Upper lobe of left lung (tissue), 6 donors: ENCODE data around the gene GCHFR. TPM values are rescaled to one million over a fixed set of nuclear protein-coding genes. Genes with fewer than 3 reads are reported as not detected.

Experiments
- ATAC-seq, 2 donors: fragments of 200-7000 bp; cut with Tn5 transposase; one replicate each; pipeline ENCODE4 v1.9.1; 2022; ENCODE audit warnings: mild to moderate bottlenecking in 2 of 2, moderate library complexity in 2 of 2; ENCODE audit not compliant: low FRiP score in 2 of 2
- DNase-seq, 2 donors: peaks; one replicate each; pipeline ENCODE4 v3.0.0-alpha.2; 2019 to 2020
- H3K27ac ChIP-seq, 4 donors: fragments of 200-600 bp; sonication (generic); one replicate each; pipeline ENCODE4 v1.5.1; 2016 to 2019
- H3K27me3 ChIP-seq, 4 donors: fragments of 200-600 bp; sonication (generic); one replicate each; pipeline ENCODE4 v1.5.1; 2017 to 2019
- H3K36me3 ChIP-seq, 4 donors: fragments of 200-600 bp; sonication (generic); one replicate each; pipeline ENCODE4 v1.5.1; 2016 to 2019
- H3K4me1 ChIP-seq, 4 donors: fragments of 200-600 bp; sonication (generic); one replicate each; pipeline ENCODE4 v1.5.1; 2018 to 2019
- H3K4me3 ChIP-seq, 4 donors: fragments of 200-600 bp; sonication (generic); one replicate each; pipeline ENCODE4 v1.5.1; 2017 to 2019; ENCODE audit warnings: mild to moderate bottlenecking in 2 of 4, moderate library complexity in 1 of 4
- H3K9me3 ChIP-seq, 4 donors: fragments of 200-600 bp; sonication (generic); one replicate each; pipeline ENCODE4 v1.5.1; 2018 to 2019
- EP300 ChIP-seq, 4 donors: sonication (generic); formaldehyde crosslinking; IDR thresholded peaks; one replicate each; pipeline ENCODE4 v1.5.1; 2017; ENCODE audit warnings: antibody characterized with exemption in 4 of 4, control low read depth in 2 of 4
- POLR2A ChIP-seq, 4 donors: fragments of 450-650 bp; IDR thresholded peaks; one replicate each; pipeline ENCODE4 v1.5.1; 2016 to 2017; ENCODE audit warnings: antibody characterized with exemption in 4 of 4, mild to moderate bottlenecking in 2 of 4
- POLR2AphosphoS5 ChIP-seq, 2 donors: sonication (generic); formaldehyde crosslinking; IDR thresholded peaks; one replicate each; pipeline ENCODE4 v1.5.1; 2017; ENCODE audit warnings: antibody characterized with exemption in 2 of 2
- WGBS, 2 donors: methylation state at CpG; one replicate each; pipeline ENCODE4 v1.1.5; 2017 to 2018; 5-methylcytosine and 5-hydroxymethylcytosine counted together
- total RNA-seq, 6 donors: library from RNA; depleted of rRNA in 4 of 6; stranded (reverse); fragments of >200 nt in 4 of 6; gene quantifications; one replicate each; pipeline versions ENCODE4 v1.1.0 to v1.2.1, GENCODE V29; 2016 to 2021
- TF ChIP-seq, protein P1 (sequence below), 6 experiments: fragments of 450-650 bp in 4 of 6; fragments of 200-600 bp in 2 of 6; sonication (generic) in 2 of 6; IDR thresholded peaks; one replicate each; pipeline ENCODE4 v1.5.1; 2016 to 2019; ENCODE audit warnings: antibody characterized with exemption in 6 of 6
- donor health status: DM: no; HTN: no; CAD: no; lungs with moderate emphysema.
- donor health status: DM: no; HTN: yes; CAD: no; lungs with severe emphysema.

GCHFR gene
- total RNA-seq, 6 donors from 2014 or later = 84.9 to 206 (median 105) TPM

DNA sequence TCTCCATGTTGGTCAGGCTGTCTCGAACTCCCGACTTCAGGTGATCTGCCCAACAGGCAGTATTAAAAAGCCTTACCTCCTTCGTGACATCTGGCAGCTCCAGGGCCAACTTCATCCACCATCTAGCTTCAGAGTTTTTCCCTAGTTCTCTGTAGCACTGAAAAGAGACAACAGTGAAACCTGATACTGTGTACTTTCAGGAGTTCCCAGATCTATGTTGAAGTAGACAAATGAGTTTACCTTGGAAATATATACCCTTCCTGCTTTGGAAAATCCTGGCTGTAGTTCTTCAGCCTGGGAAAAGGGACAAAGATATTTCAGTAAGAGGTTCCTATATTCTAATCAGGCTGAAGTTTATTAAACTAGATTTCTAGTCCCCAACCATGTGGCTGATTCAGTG lies 26.8 kb upstream of the GCHFR start:
- no peaks in the 10 kb centered on the region for H3K4me1 ChIP-seq
- TF ChIP-seq POLR2A (IDR thresholded peaks at IDR 0.05) (no peak), EP300 (IDR thresholded peaks at IDR 0.05) (no peak), POLR2AphosphoS5 (IDR thresholded peaks at IDR 0.05) (no peak)
- TF ChIP-seq, protein P1, sequence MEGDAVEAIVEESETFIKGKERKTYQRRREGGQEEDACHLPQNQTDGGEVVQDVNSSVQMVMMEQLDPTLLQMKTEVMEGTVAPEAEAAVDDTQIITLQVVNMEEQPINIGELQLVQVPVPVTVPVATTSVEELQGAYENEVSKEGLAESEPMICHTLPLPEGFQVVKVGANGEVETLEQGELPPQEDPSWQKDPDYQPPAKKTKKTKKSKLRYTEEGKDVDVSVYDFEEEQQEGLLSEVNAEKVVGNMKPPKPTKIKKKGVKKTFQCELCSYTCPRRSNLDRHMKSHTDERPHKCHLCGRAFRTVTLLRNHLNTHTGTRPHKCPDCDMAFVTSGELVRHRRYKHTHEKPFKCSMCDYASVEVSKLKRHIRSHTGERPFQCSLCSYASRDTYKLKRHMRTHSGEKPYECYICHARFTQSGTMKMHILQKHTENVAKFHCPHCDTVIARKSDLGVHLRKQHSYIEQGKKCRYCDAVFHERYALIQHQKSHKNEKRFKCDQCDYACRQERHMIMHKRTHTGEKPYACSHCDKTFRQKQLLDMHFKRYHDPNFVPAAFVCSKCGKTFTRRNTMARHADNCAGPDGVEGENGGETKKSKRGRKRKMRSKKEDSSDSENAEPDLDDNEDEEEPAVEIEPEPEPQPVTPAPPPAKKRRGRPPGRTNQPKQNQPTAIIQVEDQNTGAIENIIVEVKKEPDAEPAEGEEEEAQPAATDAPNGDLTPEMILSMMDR (IDR thresholded peaks at IDR 0.05) = no peak
- ATAC-seq (no peak), DNase-seq (no peak)
- H3K36me3 ChIP-seq = peaks cover 24 to 81% (median 63%) of the 10 kb centered on the region in 4 donors
- H3K27me3 ChIP-seq = no peaks in the 10 kb centered on the region
- no peaks in the 10 kb centered on the region for H3K9me3 ChIP-seq
- whole genome bisulfite sequencing, 2 donors = 83 to 98% methylated on average over 3 of the region's 3 CpGs
- no peak overlapping the region for H3K4me3 ChIP-seq
- H3K27ac ChIP-seq = no peak overlapping the region

DNA sequence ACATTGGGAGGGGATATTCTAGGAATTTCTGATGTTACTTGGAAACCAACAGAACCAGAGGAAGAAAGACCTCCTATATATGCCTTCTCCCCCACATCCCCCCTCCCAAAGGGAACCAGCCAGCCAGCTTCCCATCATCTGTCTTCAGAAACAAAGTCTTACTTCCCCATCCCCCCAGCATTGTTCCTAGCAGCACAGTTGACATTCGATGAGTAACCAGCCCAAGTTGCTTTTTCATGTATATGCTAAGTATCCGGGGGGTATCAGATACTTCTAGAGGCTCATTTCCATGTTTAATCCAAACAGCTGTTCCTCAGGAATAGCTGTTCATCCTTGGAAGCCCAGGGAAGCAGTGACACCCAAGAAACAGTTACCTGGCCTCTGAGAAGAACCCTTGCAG lies 24.8 kb upstream of the GCHFR start:
- H3K27me3 ChIP-seq = no peaks in the 10 kb centered on the region
- 49 to 73% methylated on average over 2 of the region's 2 CpGs for WGBS, 2 donors
- DNase-seq = no peak
- H3K36me3 ChIP-seq = peaks cover 24 to 95% (median 64%) of the 10 kb centered on the region in 4 donors
- TF ChIP-seq, protein P1 (IDR thresholded peaks at IDR 0.05) = no peak
- TF ChIP-seq POLR2AphosphoS5 (IDR thresholded peaks at IDR 0.05) (no peak), POLR2A (IDR thresholded peaks at IDR 0.05) (no peak), EP300 (IDR thresholded peaks at IDR 0.05) (no peak)
- H3K4me3 ChIP-seq = no peak overlapping the region
- H3K27ac ChIP-seq = no peak overlapping the region
- no peaks in the 10 kb centered on the region for H3K9me3 ChIP-seq
- H3K4me1 ChIP-seq = no peaks in the 10 kb centered on the region
- ATAC-seq = no peak

DNA sequence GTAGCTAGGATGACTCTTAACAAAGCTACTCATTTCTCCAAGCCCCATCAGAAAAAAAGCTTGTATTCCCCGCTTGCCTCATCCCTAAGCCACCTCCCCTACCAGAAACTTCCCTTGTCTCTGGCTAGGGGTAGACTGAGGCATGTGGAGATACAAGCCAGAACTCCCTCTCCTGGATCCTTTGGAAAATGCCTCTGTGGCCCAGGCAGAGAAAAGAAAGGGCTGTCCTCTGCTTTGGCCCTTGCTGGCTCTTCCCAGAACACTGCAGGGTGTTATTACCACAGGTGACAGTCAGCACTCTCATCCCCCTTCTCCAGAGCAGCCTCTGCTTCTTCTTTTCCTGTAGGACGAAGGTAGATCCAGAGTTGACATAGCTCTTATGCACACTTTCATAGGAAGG lies 24.0 kb upstream of the GCHFR start:
- WGBS, 2 donors = 96 to 97% methylated on average over 2 of the region's 2 CpGs

DNA sequence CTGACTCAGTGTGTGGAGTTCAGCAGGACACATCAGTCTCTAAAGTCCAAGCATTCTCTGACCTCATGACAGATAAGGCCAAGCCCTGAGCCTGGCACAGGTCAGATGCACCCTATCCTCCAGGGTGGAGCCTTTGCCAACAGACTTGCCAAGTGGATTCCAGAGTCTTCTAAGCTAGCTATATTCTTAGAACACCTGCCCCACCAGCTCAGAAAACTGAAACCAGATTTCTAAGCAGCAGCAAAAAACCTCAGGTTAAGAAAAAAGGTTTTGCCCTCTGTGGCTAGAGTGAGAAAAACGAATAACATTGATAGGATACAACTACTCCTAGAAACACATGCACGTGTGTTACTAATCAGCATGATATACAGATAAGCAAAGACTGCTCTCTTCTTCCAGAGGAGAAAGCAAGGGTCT lies 20.4 kb upstream of the GCHFR start:
- TF ChIP-seq, protein P1 (IDR thresholded peaks at IDR 0.05) = no peak
- TF ChIP-seq POLR2A (IDR thresholded peaks at IDR 0.05) (no peak), EP300 (IDR thresholded peaks at IDR 0.05) (no peak), POLR2AphosphoS5 (IDR thresholded peaks at IDR 0.05) (no peak)
- H3K4me3 ChIP-seq = no peak overlapping the region
- H3K4me1 ChIP-seq = peaks cover 0 to 7% (median 1%) of the 10 kb centered on the region in 4 donors
- peaks cover 3 to 87% (median 44%) of the 10 kb centered on the region in 4 donors for H3K36me3 ChIP-seq
- no peaks in the 10 kb centered on the region for H3K27me3 ChIP-seq
- 66 to 77% methylated on average over 2 of the region's 2 CpGs for WGBS, 2 donors
- H3K9me3 ChIP-seq = no peaks in the 10 kb centered on the region
- DNase-seq (no peak), ATAC-seq (no peak)
- H3K27ac ChIP-seq = peak overlapping the region in 3 of 4 donors; percentile 10 to 50 (median 19)

More for the DNA sequence above, 24.0 kb upstream of the GCHFR start:
- Histone ChIP-seq H3K27me3 (no peaks in the 10 kb centered on the region), H3K4me3 (no peak overlapping the region), H3K9me3 (no peaks in the 10 kb centered on the region), H3K36me3 (peaks cover 24 to 95% (median 67%) of the 10 kb centered on the region in 4 donors), H3K4me1 (peaks cover 0 to 3% (median 0%) of the 10 kb centered on the region in 4 donors), H3K27ac (no peak overlapping the region)
- ATAC-seq (no peak), DNase-seq (no peak)
- TF ChIP-seq POLR2AphosphoS5 (IDR thresholded peaks at IDR 0.05) (no peak), POLR2A (IDR thresholded peaks at IDR 0.05) (no peak), EP300 (IDR thresholded peaks at IDR 0.05) (no peak)
- TF ChIP-seq, protein P1 (IDR thresholded peaks at IDR 0.05) = no peak
